SU-DHL-6 (cell line): ENCODE results near the gene FRY.

Experiments
- H2AFZ ChIP-seq: fragments of 200-600 bp; sonication (generic); 2 replicates; pipeline ENCODE4 v1.6.1; 2014; ENCODE audit warnings: low read depth, mild to moderate bottlenecking, moderate library complexity, mixed read lengths, antibody characterized with exemption, low read length; ENCODE audit not compliant: severe bottlenecking
- H3F3A ChIP-seq: fragments of 200-600 bp; shearing (Covaris generic); 2 replicates; pipeline ENCODE4 v1.6.0; 2016; ENCODE audit warnings: antibody characterized with exemption, mild to moderate bottlenecking; ENCODE audit not compliant: insufficient read depth
- H3K27ac ChIP-seq: fragments of 200-600 bp; sonication (generic); 2 replicates; pipeline ENCODE4 v1.5.1; 2016; ENCODE audit warnings: low read depth, mild to moderate bottlenecking, low read length, moderate library complexity, mixed read lengths
- H3K27me3 ChIP-seq: fragments of 200-600 bp; sonication (generic), shearing (Covaris generic); 2 replicates; pipeline ENCODE4 v1.6.0; 2014; ENCODE audit warnings: mild to moderate bottlenecking, low read length
- H3K36me3 ChIP-seq: fragments of 200-600 bp; sonication (generic); 2 replicates; pipeline ENCODE4 v1.6.1; 2014; ENCODE audit warnings: mild to moderate bottlenecking, low read length, mixed read lengths
- H3K4me2 ChIP-seq: fragments of 300-600, 200-600 bp; shearing (Covaris generic), sonication (generic); 2 replicates; pipeline ENCODE4 v1.6.0; 2014; ENCODE audit warnings: low read length, low read depth, mild to moderate bottlenecking; ENCODE audit not compliant: poor library complexity, severe bottlenecking
- H3K4me3 ChIP-seq: fragments of 200-600 bp; sonication (generic); 2 replicates; pipeline ENCODE4 v1.5.1; 2014; ENCODE audit warnings: antibody characterized with exemption, low read length, mild to moderate bottlenecking, mixed read lengths; ENCODE audit not compliant: insufficient read depth, poor library complexity, severe bottlenecking
- H3K79me2 ChIP-seq: fragments of 200-600 bp; sonication (generic); 2 replicates; pipeline ENCODE4 v1.6.1; 2014; ENCODE audit warnings: mild to moderate bottlenecking, low read length, moderate library complexity; ENCODE audit not compliant: insufficient read depth
- H3K9ac ChIP-seq: fragments of 200-600 bp; sonication (generic); 2 replicates; pipeline ENCODE4 v1.7.0; 2014; ENCODE audit warnings: mild to moderate bottlenecking, low read length
- H3K9me2 ChIP-seq: fragments of 200-600 bp; sonication (generic); replicated peaks from 2 replicates; pipeline ENCODE4 v1.6.1; 2014; ENCODE audit warnings: low read length; ENCODE audit not compliant: insufficient read depth
- H3K9me3 ChIP-seq: fragments of 200-600 bp; sonication (generic); 2 replicates; pipeline ENCODE4 v1.6.1; 2014; ENCODE audit warnings: low read length, mixed read lengths; ENCODE audit not compliant: insufficient read depth
- H4K20me1 ChIP-seq: fragments of 200-600 bp; sonication (generic); 2 replicates; pipeline ENCODE4 v1.6.1; 2014; ENCODE audit warnings: low read depth, mild to moderate bottlenecking, antibody characterized with exemption, low read length, moderate library complexity, mixed read lengths
- CTCF ChIP-seq: fragments of 200-600 bp; sonication (generic); IDR thresholded peaks from one replicate; pipeline ENCODE4 v1.5.1; 2017; ENCODE audit warnings: antibody characterized with exemption, mild to moderate bottlenecking, low read length, moderate library complexity; ENCODE audit not compliant: insufficient read depth, poor library complexity, severe bottlenecking
- EZH2phosphoT487 ChIP-seq: fragments of 200-600 bp; sonication (generic), shearing (Covaris generic); conservative IDR thresholded peaks from 2 replicates; pipeline ENCODE4 v1.6.1; 2018; ENCODE audit warnings: mild to moderate bottlenecking, antibody characterized with exemption, low read length, moderate library complexity, mixed read lengths

FRY gene

GRCh38 chr13:32025730-32026129 is 5.8 kb upstream of the FRY start:
- H3K9me3 ChIP-seq, result no peaks in the 10 kb centered on the region
- no peaks in the 10 kb centered on the region for H3K9me2 ChIP-seq
- no peak overlapping the region for H3K27ac ChIP-seq
- TF ChIP-seq EZH2phosphoT487 (no peak), CTCF (no peak)
- H2AFZ ChIP-seq, result no peak overlapping the region
- no peak overlapping the region for H3K4me2 ChIP-seq
- 0 out of 2 replicates have a peak, but pooled peaks cover 4% of the 10 kb centered on the region for H3F3A ChIP-seq
- no peaks in the 10 kb centered on the region for H3K27me3 ChIP-seq
- H3K9ac ChIP-seq, result no peak overlapping the region
- no peaks in the 10 kb centered on the region for H3K79me2 ChIP-seq
- no peak overlapping the region for H3K4me3 ChIP-seq
- H4K20me1 ChIP-seq, result no peaks in the 10 kb centered on the region
- H3K36me3 ChIP-seq, result no peaks in the 10 kb centered on the region

GRCh38 chr13:32026623-32027022 is 5.0 kb upstream of the FRY start:
- Histone ChIP-seq H3K27me3 (no peaks in the 10 kb centered on the region), H3K36me3 (no peaks in the 10 kb centered on the region), H3K27ac (no peak overlapping the region), H3K79me2 (no peaks in the 10 kb centered on the region), H3K4me3 (no peak overlapping the region), H2AFZ (no peak overlapping the region), H3K9ac (no peak overlapping the region), H3K9me3 (no peaks in the 10 kb centered on the region), H3K9me2 (no peaks in the 10 kb centered on the region), H3K4me2 (no peak overlapping the region), H3F3A (0 out of 2 replicates have a peak, but pooled peaks cover 4% of the 10 kb centered on the region), H4K20me1 (no peaks in the 10 kb centered on the region)
- TF ChIP-seq EZH2phosphoT487 (no peak), CTCF (no peak)

GRCh38 chr13:32028711-32029110 is 2.9 kb upstream of the FRY start:
- Histone ChIP-seq H3K9ac (no peak overlapping the region), H3K27me3 (no peaks in the 10 kb centered on the region), H2AFZ (no peak overlapping the region), H3K9me2 (no peaks in the 10 kb centered on the region), H3K36me3 (no peaks in the 10 kb centered on the region), H4K20me1 (no peaks in the 10 kb centered on the region), H3K4me3 (no peak overlapping the region), H3K27ac (no peak overlapping the region), H3K9me3 (no peaks in the 10 kb centered on the region), H3K4me2 (no peak overlapping the region), H3K79me2 (no peaks in the 10 kb centered on the region), H3F3A (0 out of 2 replicates have a peak, but pooled peaks cover 10% of the 10 kb centered on the region)
- no peak for TF ChIP-seq CTCF
- TF ChIP-seq EZH2phosphoT487, result no peak
